ENCODE results near the gene BRPF1. TPM values are rescaled to one million over a fixed set of nuclear protein-coding genes. Genes with fewer than 3 reads are reported as not detected.

BRPF1 gene
- total and polyA plus RNA-seq, 4 donors = 2.0 to 11.2 (median 6.5) TPM

DNA sequence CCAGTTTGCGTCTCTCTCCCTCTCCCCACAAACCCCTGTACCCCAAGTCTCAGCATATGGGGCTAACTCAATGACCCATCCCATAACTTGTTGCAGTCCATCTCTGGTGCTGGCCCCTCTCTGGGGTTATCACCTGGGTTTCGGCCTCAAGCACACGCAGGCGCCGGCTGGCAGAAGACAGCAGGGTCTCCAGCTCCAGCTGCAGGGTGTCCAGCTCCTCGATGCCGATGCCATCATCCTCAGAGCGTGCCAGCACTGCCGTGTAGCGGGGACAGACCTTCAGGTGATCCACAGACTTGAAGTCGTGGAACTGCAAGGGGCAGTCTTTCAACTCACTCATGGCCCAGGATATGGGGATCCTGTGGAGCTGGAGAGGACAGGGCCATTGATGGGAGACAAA, 59.6 kb downstream of the BRPF1 start (continued):
- TF ChIP-seq, protein P1, sequence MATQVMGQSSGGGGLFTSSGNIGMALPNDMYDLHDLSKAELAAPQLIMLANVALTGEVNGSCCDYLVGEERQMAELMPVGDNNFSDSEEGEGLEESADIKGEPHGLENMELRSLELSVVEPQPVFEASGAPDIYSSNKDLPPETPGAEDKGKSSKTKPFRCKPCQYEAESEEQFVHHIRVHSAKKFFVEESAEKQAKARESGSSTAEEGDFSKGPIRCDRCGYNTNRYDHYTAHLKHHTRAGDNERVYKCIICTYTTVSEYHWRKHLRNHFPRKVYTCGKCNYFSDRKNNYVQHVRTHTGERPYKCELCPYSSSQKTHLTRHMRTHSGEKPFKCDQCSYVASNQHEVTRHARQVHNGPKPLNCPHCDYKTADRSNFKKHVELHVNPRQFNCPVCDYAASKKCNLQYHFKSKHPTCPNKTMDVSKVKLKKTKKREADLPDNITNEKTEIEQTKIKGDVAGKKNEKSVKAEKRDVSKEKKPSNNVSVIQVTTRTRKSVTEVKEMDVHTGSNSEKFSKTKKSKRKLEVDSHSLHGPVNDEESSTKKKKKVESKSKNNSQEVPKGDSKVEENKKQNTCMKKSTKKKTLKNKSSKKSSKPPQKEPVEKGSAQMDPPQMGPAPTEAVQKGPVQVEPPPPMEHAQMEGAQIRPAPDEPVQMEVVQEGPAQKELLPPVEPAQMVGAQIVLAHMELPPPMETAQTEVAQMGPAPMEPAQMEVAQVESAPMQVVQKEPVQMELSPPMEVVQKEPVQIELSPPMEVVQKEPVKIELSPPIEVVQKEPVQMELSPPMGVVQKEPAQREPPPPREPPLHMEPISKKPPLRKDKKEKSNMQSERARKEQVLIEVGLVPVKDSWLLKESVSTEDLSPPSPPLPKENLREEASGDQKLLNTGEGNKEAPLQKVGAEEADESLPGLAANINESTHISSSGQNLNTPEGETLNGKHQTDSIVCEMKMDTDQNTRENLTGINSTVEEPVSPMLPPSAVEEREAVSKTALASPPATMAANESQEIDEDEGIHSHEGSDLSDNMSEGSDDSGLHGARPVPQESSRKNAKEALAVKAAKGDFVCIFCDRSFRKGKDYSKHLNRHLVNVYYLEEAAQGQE (IDR thresholded peaks at IDR 0.05) = no peak

DNA sequence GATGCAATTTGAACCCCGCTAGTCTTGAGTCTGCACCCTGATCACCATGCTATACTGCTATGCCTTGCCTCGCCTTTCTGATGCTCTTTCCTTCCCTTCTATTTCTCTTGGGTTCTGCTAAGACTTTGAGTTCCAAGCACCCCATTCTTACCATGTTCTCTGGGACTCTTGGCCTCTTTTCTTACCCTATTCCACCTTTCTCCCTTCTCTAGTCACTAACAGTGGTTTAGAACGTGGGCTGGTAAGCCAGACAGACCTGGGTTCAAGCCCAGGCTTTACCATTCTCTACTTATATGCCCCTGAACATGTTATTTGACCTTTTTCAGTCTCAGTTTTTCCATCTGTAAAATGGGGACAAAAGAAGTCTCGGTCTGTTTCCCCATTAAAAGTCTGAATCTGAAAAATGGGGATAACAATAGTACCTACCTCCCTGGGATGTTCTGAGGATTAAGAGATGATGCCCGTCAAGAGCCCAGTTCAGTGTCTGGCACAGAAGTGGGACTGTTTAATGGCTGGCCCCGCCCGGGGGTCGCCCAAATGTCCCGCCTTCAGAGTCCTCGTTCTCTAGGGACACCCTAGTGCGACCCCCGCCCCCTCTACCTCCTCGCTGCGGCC, 60.4 kb downstream of the BRPF1 start:
- Histone ChIP-seq H3K9me3 (ENCODE audit: control insufficient read depth in 4 of 4, low read length in 3 of 4) (no peaks in the 10 kb centered on the region), H3K27me3 (ENCODE audit: control insufficient read depth in 4 of 4, insufficient read depth in 4 of 4, low read length in 3 of 4) (no peaks in the 10 kb centered on the region), H3K4me1 (ENCODE audit: control insufficient read depth in 4 of 4, insufficient read depth in 4 of 4, low read length in 3 of 4) (peaks cover 0 to 24% (median 19%) of the 10 kb centered on the region in 4 donors), H3K4me3 (ENCODE audit: low read depth in 1 of 3, low read length in 3 of 3) (peak overlapping the region; percentile 89 to 97 (median 93)), H3K9ac (ENCODE audit: low read depth in 1 of 2, low read length in 2 of 2) (peak overlapping the region; percentile 78 to 95), H3K36me3 (ENCODE audit: control insufficient read depth in 4 of 4, insufficient read depth in 3 of 4, low read depth in 1 of 4, low read length in 3 of 4) (peaks cover 1 to 24% (median 19%) of the 10 kb centered on the region in 4 donors), H3K27ac (ENCODE audit: low read depth in 1 of 2, low read length in 2 of 2) (peak overlapping the region; percentile 88 to 93)
- TF ChIP-seq EGR1 (IDR thresholded peaks at IDR 0.05; ENCODE audit: low read depth in 2 of 2) (no peak), RXRA (IDR thresholded peaks at IDR 0.05) (no peak), GABPA (IDR thresholded peaks at IDR 0.05 in 1 of 2, conservative IDR thresholded peaks at IDR 0.05 in 1 of 2) (no peak), HNF4G (IDR thresholded peaks at IDR 0.05) (no peak), SP1 (IDR thresholded peaks at IDR 0.05) (no peak)
- TF ChIP-seq, protein P2, sequence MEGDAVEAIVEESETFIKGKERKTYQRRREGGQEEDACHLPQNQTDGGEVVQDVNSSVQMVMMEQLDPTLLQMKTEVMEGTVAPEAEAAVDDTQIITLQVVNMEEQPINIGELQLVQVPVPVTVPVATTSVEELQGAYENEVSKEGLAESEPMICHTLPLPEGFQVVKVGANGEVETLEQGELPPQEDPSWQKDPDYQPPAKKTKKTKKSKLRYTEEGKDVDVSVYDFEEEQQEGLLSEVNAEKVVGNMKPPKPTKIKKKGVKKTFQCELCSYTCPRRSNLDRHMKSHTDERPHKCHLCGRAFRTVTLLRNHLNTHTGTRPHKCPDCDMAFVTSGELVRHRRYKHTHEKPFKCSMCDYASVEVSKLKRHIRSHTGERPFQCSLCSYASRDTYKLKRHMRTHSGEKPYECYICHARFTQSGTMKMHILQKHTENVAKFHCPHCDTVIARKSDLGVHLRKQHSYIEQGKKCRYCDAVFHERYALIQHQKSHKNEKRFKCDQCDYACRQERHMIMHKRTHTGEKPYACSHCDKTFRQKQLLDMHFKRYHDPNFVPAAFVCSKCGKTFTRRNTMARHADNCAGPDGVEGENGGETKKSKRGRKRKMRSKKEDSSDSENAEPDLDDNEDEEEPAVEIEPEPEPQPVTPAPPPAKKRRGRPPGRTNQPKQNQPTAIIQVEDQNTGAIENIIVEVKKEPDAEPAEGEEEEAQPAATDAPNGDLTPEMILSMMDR (IDR thresholded peaks at IDR 0.05; ENCODE audit: low read depth, low read length, missing input control) = no peak
- TF ChIP-seq, protein P3, sequence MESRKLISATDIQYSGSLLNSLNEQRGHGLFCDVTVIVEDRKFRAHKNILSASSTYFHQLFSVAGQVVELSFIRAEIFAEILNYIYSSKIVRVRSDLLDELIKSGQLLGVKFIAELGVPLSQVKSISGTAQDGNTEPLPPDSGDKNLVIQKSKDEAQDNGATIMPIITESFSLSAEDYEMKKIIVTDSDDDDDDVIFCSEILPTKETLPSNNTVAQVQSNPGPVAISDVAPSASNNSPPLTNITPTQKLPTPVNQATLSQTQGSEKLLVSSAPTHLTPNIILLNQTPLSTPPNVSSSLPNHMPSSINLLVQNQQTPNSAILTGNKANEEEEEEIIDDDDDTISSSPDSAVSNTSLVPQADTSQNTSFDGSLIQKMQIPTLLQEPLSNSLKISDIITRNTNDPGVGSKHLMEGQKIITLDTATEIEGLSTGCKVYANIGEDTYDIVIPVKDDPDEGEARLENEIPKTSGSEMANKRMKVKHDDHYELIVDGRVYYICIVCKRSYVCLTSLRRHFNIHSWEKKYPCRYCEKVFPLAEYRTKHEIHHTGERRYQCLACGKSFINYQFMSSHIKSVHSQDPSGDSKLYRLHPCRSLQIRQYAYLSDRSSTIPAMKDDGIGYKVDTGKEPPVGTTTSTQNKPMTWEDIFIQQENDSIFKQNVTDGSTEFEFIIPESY (IDR thresholded peaks at IDR 0.05) = no peak
- TF ChIP-seq, protein P4, sequence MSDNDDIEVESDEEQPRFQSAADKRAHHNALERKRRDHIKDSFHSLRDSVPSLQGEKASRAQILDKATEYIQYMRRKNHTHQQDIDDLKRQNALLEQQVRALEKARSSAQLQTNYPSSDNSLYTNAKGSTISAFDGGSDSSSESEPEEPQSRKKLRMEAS (IDR thresholded peaks at IDR 0.05) = no peak
- DNase-seq (ENCODE audit: low spot score) = no peak
- 15% methylated on average over 14 of the region's 14 CpGs for WGBS

DNA sequence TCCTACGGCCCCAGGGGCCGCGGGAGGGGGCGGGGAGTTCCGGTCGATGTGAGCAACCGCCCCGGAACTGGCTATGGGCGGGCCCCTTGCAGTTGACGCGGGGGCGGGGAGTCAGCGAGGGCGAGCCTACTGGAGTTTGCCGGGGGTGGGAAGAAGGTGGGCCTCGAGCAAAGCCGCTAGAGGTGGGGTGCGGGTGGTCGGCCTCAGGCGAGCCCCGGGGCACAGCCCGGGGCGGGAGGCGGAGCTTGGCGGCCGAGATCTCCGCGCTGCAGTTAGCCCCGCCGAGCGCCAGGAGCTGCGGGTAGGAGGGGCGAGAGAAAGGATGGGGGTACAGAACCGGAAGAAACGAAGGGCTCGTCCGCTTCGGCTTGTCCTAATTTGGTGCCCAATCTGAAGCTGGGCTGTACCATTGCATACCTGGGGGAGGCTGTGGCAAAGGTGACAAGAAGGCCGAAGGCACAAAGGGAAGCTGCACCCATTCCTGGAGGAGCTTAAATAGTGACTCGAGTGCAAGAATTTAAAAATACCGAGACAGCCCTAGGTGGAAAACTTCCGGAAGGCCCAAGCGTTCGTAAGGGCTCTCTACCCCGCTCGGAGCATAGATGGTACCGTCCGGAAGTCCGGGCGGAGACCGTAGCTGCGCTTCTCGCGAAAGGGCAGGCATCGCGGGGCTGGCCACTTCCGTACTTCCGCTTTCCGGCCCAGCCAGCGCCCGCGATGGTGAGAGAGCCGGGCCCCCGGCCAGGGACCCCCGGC, 61.0 kb downstream of the BRPF1 start, which contains the start of the genes ARPC4 and TADA3:
ARPC4 (plus strand) TSS at position 678 of the 756 bp plus-strand sequence; CDS start at position 718, 40 bp downstream.
TADA3 (minus strand) TSS at position 69 of the 756 bp plus-strand sequence. CDS start 1,007 bp downstream, outside the sequence.
- H3K36me3 ChIP-seq (ENCODE audit: control insufficient read depth in 4 of 4, insufficient read depth in 3 of 4, low read depth in 1 of 4, low read length in 3 of 4) = peaks cover 2 to 23% (median 21%) of the 10 kb centered on the region in 4 donors
- peak within 1 kb of the TSS; percentile 89 to 97 (median 93) for H3K4me3 ChIP-seq (ENCODE audit: low read depth in 1 of 3, low read length in 3 of 3)
- peak within 1 kb of the TSS; percentile 78 to 95 for H3K9ac ChIP-seq (ENCODE audit: low read depth in 1 of 2, low read length in 2 of 2)
- under 1% methylated on average over 65 of the region's 65 CpGs for WGBS
- no peaks in the 10 kb centered on the region for H3K27me3 ChIP-seq (ENCODE audit: control insufficient read depth in 4 of 4, insufficient read depth in 4 of 4, low read length in 3 of 4)
- DNase-seq (ENCODE audit: low spot score) = peak; percentile 89
- H3K9me3 ChIP-seq (ENCODE audit: control insufficient read depth in 4 of 4, low read length in 3 of 4) = no peaks in the 10 kb centered on the region
- peaks cover 0 to 24% (median 19%) of the 10 kb centered on the region in 4 donors for H3K4me1 ChIP-seq (ENCODE audit: control insufficient read depth in 4 of 4, insufficient read depth in 4 of 4, low read length in 3 of 4)
- H3K27ac ChIP-seq (ENCODE audit: low read depth in 1 of 2, low read length in 2 of 2) = peak within 1 kb of the TSS; percentile 88 to 93
- TF ChIP-seq, protein P2 (IDR thresholded peaks at IDR 0.05; ENCODE audit: low read depth, low read length, missing input control) = no peak
- TF ChIP-seq, protein P5, sequence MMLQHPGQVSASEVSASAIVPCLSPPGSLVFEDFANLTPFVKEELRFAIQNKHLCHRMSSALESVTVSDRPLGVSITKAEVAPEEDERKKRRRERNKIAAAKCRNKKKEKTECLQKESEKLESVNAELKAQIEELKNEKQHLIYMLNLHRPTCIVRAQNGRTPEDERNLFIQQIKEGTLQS (IDR thresholded peaks at IDR 0.05) = no peak
- TF ChIP-seq RXRA (IDR thresholded peaks at IDR 0.05) (peak; percentile 3 to 35), NR2F2 (IDR thresholded peaks at IDR 0.05) (no peak), GABPA (IDR thresholded peaks at IDR 0.05 in 1 of 2, conservative IDR thresholded peaks at IDR 0.05 in 1 of 2) (peak; percentile 67 to 90), HNF4A (conservative IDR thresholded peaks at IDR 0.05) (no peak)
- TF ChIP-seq, protein P3 (IDR thresholded peaks at IDR 0.05) = peak; percentile 99
